K562 (cell line): ENCODE measurements around the gene ZZZ3. TPM values are rescaled to one million over a fixed set of nuclear protein-coding genes. Genes with fewer than 3 reads are reported as not detected.

ENCODE experiments used
- ATAC-seq: fragments of 200-7000 bp; cut with Tn5 transposase; 3 replicates; pipeline ENCODE4 v1.9.1; 2020; ENCODE audit warnings: moderate library complexity
- BruUV-seq: library from RNA; stranded (reverse); fragments of 400-500 nt; replicated peaks from 2 replicates; lab custom pipeline; 2021; lab: Mats Ljungman, UMichigan
- CTCF ChIA-PET: fragments of 300-600 bp; formaldehyde crosslinking; extraction: SDS; loops from one replicate; lab custom pipeline; 2021; ENCODE audit warnings: low intra/inter-chr PET ratio; lab: Yijun Ruan, JAX
- POLR2A ChIA-PET: fragments of 300-600, 350-650 bp; sonication (Branson Sonifier 250); formaldehyde crosslinking; extraction: SDS; loops from one replicate; lab custom pipeline; 2021; ENCODE audit warnings: antibody characterized with exemption, inconsistent platforms; lab: Yijun Ruan, JAX
- DNase-seq, 4 experiments: peaks; one replicate each; pipeline versions ENCODE4 v3.0.0 to v3.0.0-alpha.2; 2011 to 2018; ENCODE audit warnings: low spot score in 3 of 4, mixed read lengths in 3 of 4; ENCODE audit errors: extremely low read depth in 1 of 4
- FAIRE-seq: peaks from 2 replicates; lab custom pipeline; 2011; peaks lifted over from hg19 to GRCh38; lab: Jason Lieb, UNC
- H2AFZ ChIP-seq: 2 replicates; pipeline ENCODE4 v1.6.0; 2011; ENCODE audit warnings: low read depth, low read length, control low read depth, inconsistent platforms
- H3K27ac ChIP-seq: fragments of 200-600 bp; 3 replicates; pipeline ENCODE4 v1.8.0; 2011; ENCODE audit warnings: low read depth, mild to moderate bottlenecking, control low read depth, inconsistent platforms, low read length, moderate library complexity, mixed read lengths; ENCODE audit errors: extremely low read depth
- H3K27me3 ChIP-seq, 2 experiments: fragments of 300-600 bp in 1 of 2; 2 replicates in 1 of 2; 3 replicates in 1 of 2; pipeline versions ENCODE4 v1.6.0 to v1.8.0; 2011; ENCODE audit warnings: inconsistent platforms in 2 of 2, low read length in 2 of 2, mild to moderate bottlenecking in 1 of 2, mixed read lengths in 1 of 2, moderate library complexity in 1 of 2; ENCODE audit not compliant: control insufficient read depth in 2 of 2, insufficient read depth in 2 of 2
- H3K36me3 ChIP-seq: fragments of 300-600 bp; 3 replicates; pipeline ENCODE4 v1.8.0; 2011; ENCODE audit warnings: mild to moderate bottlenecking, low read length, inconsistent platforms; ENCODE audit not compliant: control insufficient read depth, insufficient read depth
- H3K4me1 ChIP-seq, 2 experiments: fragments of 200-600 bp in 1 of 2; replicated peaks in 1 of 2; 2 replicates in 1 of 2; 3 replicates in 1 of 2; pipeline versions ENCODE4 v1.5.1 to v1.8.0; 2011; ENCODE audit warnings: inconsistent platforms in 2 of 2, low read length in 2 of 2, mild to moderate bottlenecking in 1 of 2, mixed read lengths in 1 of 2, moderate library complexity in 1 of 2; ENCODE audit not compliant: control insufficient read depth in 2 of 2, insufficient read depth in 2 of 2
- H3K4me2 ChIP-seq: 2 replicates; pipeline ENCODE4 v1.6.1; 2011; ENCODE audit warnings: low read length, control low read depth, inconsistent platforms, mixed read lengths; ENCODE audit not compliant: insufficient read depth
- H3K4me3 ChIP-seq: fragments of 200-600 bp; sonication (generic), shearing (Covaris generic); 2 replicates; pipeline ENCODE4 v1.5.1; 2016; ENCODE audit warnings: control low read depth, inconsistent platforms
- H3K79me2 ChIP-seq: fragments of 200-600 bp; 3 replicates; pipeline ENCODE4 v1.8.0; 2011; ENCODE audit warnings: low read length, inconsistent platforms; ENCODE audit not compliant: control insufficient read depth, insufficient read depth
- H3K9ac ChIP-seq, 2 experiments: 2 replicates each; pipeline versions ENCODE4 v1.6.0 to v1.6.1; 2011; ENCODE audit warnings: low read depth in 2 of 2, low read length in 2 of 2, control low read depth in 1 of 2, inconsistent platforms in 1 of 2, mild to moderate bottlenecking in 1 of 2, mixed read lengths in 1 of 2; ENCODE audit not compliant: insufficient read depth in 1 of 2
- H3K9me1 ChIP-seq: one replicate; pipeline ENCODE4 v1.6.0; 2011; ENCODE audit warnings: inconsistent platforms, mild to moderate bottlenecking, low read length, moderate library complexity; ENCODE audit not compliant: control insufficient read depth, insufficient read depth
- H3K9me3 ChIP-seq: replicated peaks from 2 replicates; pipeline ENCODE4 v1.5.1; 2011; ENCODE audit warnings: low read depth, low read length, inconsistent platforms; ENCODE audit not compliant: control insufficient read depth, insufficient read depth
- H4K20me1 ChIP-seq: replicated peaks from 2 replicates; pipeline ENCODE4 v1.6.1; 2011; ENCODE audit warnings: low read length, inconsistent platforms, mixed read lengths; ENCODE audit not compliant: control insufficient read depth, insufficient read depth
- ATF7 ChIP-seq: fragments of 450-650 bp; IDR thresholded peaks from 2 replicates; pipeline ENCODE4 v1.7.1; 2014; ENCODE audit warnings: mild to moderate bottlenecking, moderate library complexity
- JUN ChIP-seq, 2 experiments: sonication (generic) in 1 of 2; formaldehyde crosslinking in 1 of 2; IDR thresholded peaks; 2 replicates each; pipeline versions ENCODE4 v1.6.1 to v1.8.0; 2012 to 2022; ENCODE audit warnings: borderline replicate concordance in 2 of 2, mild to moderate bottlenecking in 2 of 2, improper control_type of control experiment in 1 of 2, low read depth in 1 of 2, low read length in 1 of 2, missing genetic modification reagents in 1 of 2
- NFIC ChIP-seq: fragments of 450-650 bp; IDR thresholded peaks from 2 replicates; pipeline ENCODE4 v1.6.1; 2017; ENCODE audit warnings: mild to moderate bottlenecking, inconsistent platforms
- ZNF507 ChIP-seq: conservative IDR thresholded peaks from 2 replicates; pipeline ENCODE4 v1.6.1; 2017; ENCODE audit warnings: missing genetic modification characterization, missing compliant biosample characterization
- ZNF668 ChIP-seq: fragments of 250-450 bp; sonication (Bioruptor Pico); IDR thresholded peaks from 2 replicates; pipeline ENCODE4 v1.8.0; 2022; ENCODE audit warnings: mild to moderate bottlenecking, inconsistent platforms
- WGBS: fragments of 100-300 bp; shearing (Covaris generic); methylation state at CpG from one replicate; pipeline ENCODE4 v1.1.6; 2016; ENCODE audit warnings: low coverage, mixed read lengths; ENCODE audit not compliant: insufficient coverage; ENCODE audit errors: missing lambda C conversion rate; 5-methylcytosine and 5-hydroxymethylcytosine counted together
- in situ Hi-C: fragments of 300-500 bp; cut with MboI; formaldehyde crosslinking; loops from 4 replicates; pipeline ENCODE4 v1.15.0; 2018; ENCODE audit warnings: inconsistent platforms, mixed read lengths
- intact Hi-C: fragments of 100-400 bp; cut with micrococcal nuclease; formaldehyde crosslinking; loops from 2 replicates; pipeline ENCODE4 v1.14.2; 2022
- polyA plus RNA-seq, 8 experiments: library from polyadenylated mRNA; depleted of rRNA in 4 of 8; stranded (reverse) in 5 of 8; unstranded in 3 of 8; fragments of >200 nt; fragmentation: Nextera tagmentation in 2 of 8; fragmentation: Illumina TruSeq in 1 of 8; extraction: Ambion mirVana in 2 of 8; extraction: Trizol in 1 of 8; gene quantifications; 2 replicates each; pipeline versions ENCODE4 v1.2.1 to v1.2.3, GENCODE V29; 2011 to 2014; ENCODE audit warnings: inconsistent platforms in 1 of 8, missing spikeins in 1 of 8
- total RNA-seq, 7 experiments: library from RNA; depleted of rRNA in 6 of 7; stranded (reverse); fragments of >200 nt in 6 of 7; fragmentation: Illumina TruSeq in 2 of 7; extraction: Trizol in 2 of 7; gene quantifications; 2 replicates each; pipeline versions ENCODE4 v1.2.1 to v1.2.3, GENCODE V29; 2011 to 2021; ENCODE audit warnings: low replicate concordance in 1 of 7

The ZZZ3 gene
- total and polyA plus RNA-seq, 9 of the 15 experiments (the other 6 are each of a cell fraction or from before 2014, with no cell fraction given), result 13.9 to 64.0 (median 36.7) TPM

DNA sequence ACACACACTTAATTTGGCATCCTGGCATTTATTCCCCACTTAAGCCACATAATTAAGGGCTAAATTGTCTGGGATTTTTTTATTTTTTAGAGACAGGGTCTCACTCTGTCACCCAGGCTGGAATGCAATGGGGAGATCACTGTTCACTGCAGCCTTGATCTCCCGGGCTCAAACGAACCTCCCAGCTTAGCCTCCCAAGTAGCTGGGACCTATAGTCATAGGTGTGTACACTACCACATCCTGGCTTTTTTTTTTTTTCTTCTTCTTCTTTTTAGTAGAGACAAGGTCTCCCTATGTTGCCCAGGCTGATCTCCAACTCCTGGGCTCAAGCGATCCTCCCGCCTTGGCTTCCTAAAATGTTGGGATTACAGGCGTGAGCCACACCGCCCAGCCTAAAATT is 24.2 kb downstream of the ZZZ3 start:
- no peak for FAIRE-seq
- DNase-seq, result no peak
- Histone ChIP-seq H2AFZ (no peak overlapping the region), H3K4me2 (no peak overlapping the region), H3K27ac (no peak overlapping the region), H3K79me2 (peaks cover 90% of the 10 kb centered on the region), H3K9ac (no peak overlapping the region), H3K36me3 (no peaks in the 10 kb centered on the region; the same call in 2 of the 3 replicates), H3K9me1 (no peaks in the 10 kb centered on the region), H4K20me1 (no peaks in the 10 kb centered on the region), H3K9me3 (no peaks in the 10 kb centered on the region), H3K4me3 (no peak overlapping the region), H3K27me3 (no peaks in the 10 kb centered on the region), H3K4me1 (no peaks in the 10 kb centered on the region)
- 93% methylated on average over 6 of the region's 6 CpGs for WGBS
- TF ChIP-seq ZNF668 (CRISPR knock-in tag), result no peak
- TF ChIP-seq ZNF507, result no peak
- intact Hi-C loops (no loop called here), in situ Hi-C loops (no loop called here)
- POLR2A ChIA-PET, result no interaction called here
- BruUV-seq, result no TSS peak
- ATAC-seq, result no peak
- CTCF ChIA-PET, result no interaction called here

- H3K9me3 ChIP-seq, result peaks cover 4% of the 10 kb centered on the region; the same call in 1 of the 2 replicates
- in situ Hi-C loops (no loop called here), intact Hi-C loops (no loop called here)
- H3K9me1 ChIP-seq, result no peaks in the 10 kb centered on the region
- no peaks in the 10 kb centered on the region for H4K20me1 ChIP-seq
- no TSS peak for BruUV-seq
- no peak overlapping the region for H3K4me3 ChIP-seq
- H3K4me2 ChIP-seq, result no peak overlapping the region
- no peaks in the 10 kb centered on the region; the same call in 2 of the 3 replicates for H3K36me3 ChIP-seq
- no peak overlapping the region for H2AFZ ChIP-seq
- DNase-seq (no peak), ATAC-seq (peak; percentile 57; the same call in 2 of the 3 replicates), FAIRE-seq (peak; percentile 32)
- POLR2A ChIA-PET, result interaction anchor here (1.2 to 1.8 kb wide), 2 partner anchors 14 to 15 kb away, joined by 3 to 4 read pairs; no protein-coding TSS in a partner anchor
- H3K9ac ChIP-seq, result no peak overlapping the region
- H3K4me1 ChIP-seq, result no peaks in the 10 kb centered on the region
- peaks cover 89% of the 10 kb centered on the region for H3K79me2 ChIP-seq
- no peak for TF ChIP-seq JUN (IDR thresholded peaks at IDR 0.05; ENCODE audit: borderline replicate concordance, low read depth, low read length)
- TF ChIP-seq JUN (CRISPR knock-in tag; IDR thresholded peaks at IDR 0.05; ENCODE audit: borderline replicate concordance), result no peak
- TF ChIP-seq NFIC, result peak; percentile 44
- TF ChIP-seq ATF7, result peak; percentile 19; the same call in 1 of the 2 replicates
- TF ChIP-seq, all 486 proteins: peak for 2
- Histone ChIP-seq H3K27me3 (no peaks in the 10 kb centered on the region), H3K27ac (peak overlapping the region; percentile 3; the same call in 1 of the 3 replicates)
- 33% methylated on average over 2 of the region's 2 CpGs for WGBS
- CTCF ChIA-PET, result no interaction called here
Observed at GRCh38 chr1:77655431-77655974, 27.0 kb downstream of the ZZZ3 start.
